ENCODE results near the gene FKBP5. TPM values are rescaled to one million over a fixed set of nuclear protein-coding genes. Genes with fewer than 3 reads are reported as not detected.

FKBP5 gene
- total and polyA plus RNA-seq, 2 donors (not counting 3 experiments of a cell fraction or from before 2014, with no cell fraction given), result 16.7 to 56.8 TPM

GRCh38 chr6:35647400-35647799 is 41.3 kb downstream of the FKBP5 start:
- CTCF ChIA-PET, result interaction anchor here (3.6 to 5.5 kb wide), 2 partner anchors 22 to 89 kb away, joined by 14 to 26 read pairs; partner anchors contain the start of gene ARMC12
- FAIRE-seq, result no peak
- peaks cover 29% of the 10 kb centered on the region for H3K79me2 ChIP-seq (ENCODE audit: control insufficient read depth, insufficient read depth, low read length)

More at GRCh38 chr6:35647400-35647799, 41.3 kb downstream of the FKBP5 start:
- no peak for DNase-seq (ENCODE audit: low read depth, low spot score)
- no peak for TF ChIP-seq FOS (IDR thresholded peaks at IDR 0.05; ENCODE audit: borderline replicate concordance, insufficient read depth, low read length)
- no peak for TF ChIP-seq GATA2 (IDR thresholded peaks at IDR 0.05; ENCODE audit: insufficient read depth, insufficient read length, low read depth, low read length)
- TF ChIP-seq MYC (IDR thresholded peaks at IDR 0.05; ENCODE audit: low read depth, low read length), result no peak
- no peak for TF ChIP-seq CTCF (IDR thresholded peaks at IDR 0.05; ENCODE audit: extremely low read depth in 1 of 2, insufficient read depth in 1 of 2, low read depth in 1 of 2, low read length in 2 of 2)
- no peak for TF ChIP-seq EZH2 (IDR thresholded peaks at IDR 0.05; ENCODE audit: borderline replicate concordance, low read depth, low read length, severe bottlenecking)
- no peak for TF ChIP-seq JUN (IDR thresholded peaks at IDR 0.05; ENCODE audit: borderline replicate concordance, insufficient read depth, insufficient read length, low read depth)
- no peak for TF ChIP-seq MAX (IDR thresholded peaks at IDR 0.05; ENCODE audit: insufficient read depth, insufficient read length)
- POLR2A ChIA-PET, result no interaction called here
- Histone ChIP-seq H3K4me1 (ENCODE audit: control insufficient read depth, extremely low read depth, insufficient read depth, low read length) (no peaks in the 10 kb centered on the region), H3K36me3 (ENCODE audit: control insufficient read depth in 2 of 2, extremely low read depth in 1 of 2, insufficient read depth in 2 of 2, low read length in 2 of 2) (no peaks in the 10 kb centered on the region), H3K4me3 (replicated peaks in 1 of 3; ENCODE audit: insufficient read depth in 1 of 3, low read depth in 1 of 3, low read length in 3 of 3) (no peak overlapping the region), H3K9ac (replicated peaks; ENCODE audit: extremely low read depth, insufficient read depth, low read length) (no peak overlapping the region), H2AFZ (ENCODE audit: low read depth, low read length) (no peak overlapping the region), H3K9me1 (replicated peaks; ENCODE audit: control insufficient read depth, extremely low read depth, insufficient read depth, low read length) (no peaks in the 10 kb centered on the region), H3K27me3 (ENCODE audit: control insufficient read depth in 2 of 2, insufficient read depth in 2 of 2, low read length in 2 of 2) (no peaks in the 10 kb centered on the region), H3K27ac (ENCODE audit: insufficient read depth, low read depth, low read length) (no peak overlapping the region), H4K20me1 (replicated peaks; ENCODE audit: control insufficient read depth, extremely low read depth, insufficient read depth, low read length) (peaks cover 2% of the 10 kb centered on the region), H3K4me2 (ENCODE audit: insufficient read depth, low read length) (no peak overlapping the region), H3K9me3 (replicated peaks; ENCODE audit: control insufficient read depth, insufficient read depth, low read length) (no peaks in the 10 kb centered on the region)
- BruUV-seq (replicated peaks), result no TSS peak
- dilution Hi-C loops (cut with MboI; ENCODE audit: extremely low pct_ligation_motif_present, low sequenced_read_pairs), result no loop called here
- intact Hi-C loops (cut with micrococcal nuclease), result no loop called here
